ENCODE measurements around the gene UGT2B15.
"Not testable (repeated sequence)": the region's sequence is repeated elsewhere in the genome, so short reads cannot be mapped to it uniquely, and the experiment has no call there.

Gene UGT2B15

GRCh38 chr4:68691186-68691585 is 20.7 kb upstream of the UGT2B15 start:
- no peaks in the 10 kb centered on the region for H4K20me1 ChIP-seq
- H3K27ac ChIP-seq, result no peak overlapping the region
- no peak overlapping the region for H3K9ac ChIP-seq
- no peaks in the 10 kb centered on the region for H3K4me1 ChIP-seq
- H3K4me2 ChIP-seq, result no peak overlapping the region
- no peak overlapping the region for H3K4me3 ChIP-seq
- H3K9me3 ChIP-seq (replicated peaks in 1 of 11), result peaks cover 11 to 20% (median 14%) of the 10 kb centered on the region in 11 experiments; a peak in 21 of 22 replicates
- H3K36me3 ChIP-seq, result no peaks in the 10 kb centered on the region
- H3K27me3 ChIP-seq, result no peaks in the 10 kb centered on the region
- TF ChIP-seq Cebpa-rat (IDR thresholded peaks at IDR 0.05), result no peak

GRCh38 chr4:68683034-68683433 is 12.6 kb upstream of the UGT2B15 start:
- no peak overlapping the region for H3K4me2 ChIP-seq
- no peaks in the 10 kb centered on the region for H3K27me3 ChIP-seq
- H4K20me1 ChIP-seq, result no peaks in the 10 kb centered on the region
- no peak for TF ChIP-seq Cebpa-rat (IDR thresholded peaks at IDR 0.05)
- no peak overlapping the region for H3K27ac ChIP-seq
- no peaks in the 10 kb centered on the region for H3K4me1 ChIP-seq
- no peaks in the 10 kb centered on the region for H3K36me3 ChIP-seq
- no peak overlapping the region for H3K9ac ChIP-seq
- H3K4me3 ChIP-seq, result no peak overlapping the region
- H3K9me3 ChIP-seq (replicated peaks in 1 of 11), result peaks cover 0 to 5% (median 0%) of the 10 kb centered on the region in 11 experiments; a peak in 2 of 22 replicates

GRCh38 chr4:68681298-68681697 is 10.8 kb upstream of the UGT2B15 start:
- H3K4me2 ChIP-seq; H3K27me3 ChIP-seq; H3K36me3 ChIP-seq; H3K9ac ChIP-seq; H4K20me1 ChIP-seq; H3K9me3 ChIP-seq (replicated peaks in 1 of 11); H3K4me3 ChIP-seq; H3K27ac ChIP-seq; H3K4me1 ChIP-seq: not testable (repeated sequence)

GRCh38 chr4:68673143-68673542 is 2.7 kb upstream of the UGT2B15 start:
- Histone ChIP-seq H3K27me3 (no peaks in the 10 kb centered on the region), H3K27ac (no peak overlapping the region), H3K36me3 (no peaks in the 10 kb centered on the region), H3K4me1 (no peaks in the 10 kb centered on the region), H4K20me1 (no peaks in the 10 kb centered on the region), H3K9me3 (replicated peaks in 1 of 11) (peaks cover 0 to 10% (median 0%) of the 10 kb centered on the region in 11 experiments; a peak in 1 of 22 replicates), H3K4me3 (no peak overlapping the region), H3K9ac (no peak overlapping the region), H3K4me2 (no peak overlapping the region)
- no peak for TF ChIP-seq Cebpa-rat (IDR thresholded peaks at IDR 0.05)

- not testable (repeated sequence) for H3K4me1 ChIP-seq; H4K20me1 ChIP-seq; H3K9ac ChIP-seq; H3K27ac ChIP-seq; H3K9me3 ChIP-seq (replicated peaks in 1 of 11); H3K36me3 ChIP-seq; H3K27me3 ChIP-seq; H3K4me2 ChIP-seq; H3K4me3 ChIP-seq
Observed at GRCh38 chr4:68671217-68671616, 765 bp upstream of the UGT2B15 start.

- not testable (repeated sequence) for H3K9ac ChIP-seq; H3K27ac ChIP-seq; H3K27me3 ChIP-seq; H3K9me3 ChIP-seq (replicated peaks in 1 of 11); H3K4me1 ChIP-seq; H3K4me3 ChIP-seq; H3K36me3 ChIP-seq; H4K20me1 ChIP-seq; H3K4me2 ChIP-seq
Observed at GRCh38 chr4:68668537-68669163, 1.8 kb downstream of the UGT2B15 start.

- H3K27me3 ChIP-seq; H3K36me3 ChIP-seq; H3K4me3 ChIP-seq; H3K4me2 ChIP-seq; H3K9me3 ChIP-seq (replicated peaks in 1 of 11); H3K27ac ChIP-seq; H3K9ac ChIP-seq; H3K4me1 ChIP-seq; H4K20me1 ChIP-seq: not testable (repeated sequence)
Observed at GRCh38 chr4:68667551-68667950, 2.9 kb downstream of the UGT2B15 start.

GRCh38 chr4:68664721-68665120 is 5.7 kb downstream of the UGT2B15 start:
- H4K20me1 ChIP-seq; H3K4me2 ChIP-seq; H3K36me3 ChIP-seq; H3K4me1 ChIP-seq; H3K27ac ChIP-seq; H3K9ac ChIP-seq; H3K27me3 ChIP-seq; H3K4me3 ChIP-seq; H3K9me3 ChIP-seq (replicated peaks in 1 of 11): not testable (repeated sequence)

GRCh38 chr4:68662836-68663574 is 7.4 kb downstream of the UGT2B15 start:
- H3K27me3 ChIP-seq; H4K20me1 ChIP-seq; H3K36me3 ChIP-seq; H3K4me2 ChIP-seq; H3K9me3 ChIP-seq (replicated peaks in 1 of 11); H3K27ac ChIP-seq; H3K4me1 ChIP-seq; H3K4me3 ChIP-seq; H3K9ac ChIP-seq: not testable (repeated sequence)

- Histone ChIP-seq H3K9me3 (replicated peaks in 1 of 11) (no peaks in the 10 kb centered on the region), H3K36me3 (no peaks in the 10 kb centered on the region), H3K4me2 (no peak overlapping the region), H4K20me1 (no peaks in the 10 kb centered on the region), H3K4me1 (no peaks in the 10 kb centered on the region), H3K27me3 (no peaks in the 10 kb centered on the region), H3K27ac (no peak overlapping the region), H3K9ac (no peak overlapping the region), H3K4me3 (no peak overlapping the region)
- no peak for TF ChIP-seq Cebpa-rat (IDR thresholded peaks at IDR 0.05)
Observed at GRCh38 chr4:68658672-68659071, 11.8 kb downstream of the UGT2B15 start.

GRCh38 chr4:68657022-68657594 is 13.3 kb downstream of the UGT2B15 start:
- not testable (repeated sequence) for H3K9ac ChIP-seq, H3K4me1 ChIP-seq, H3K4me3 ChIP-seq

GRCh38 chr4:68656445-68656973 is 13.9 kb downstream of the UGT2B15 start:
- H4K20me1 ChIP-seq; H3K36me3 ChIP-seq; H3K4me1 ChIP-seq; H3K27me3 ChIP-seq; H3K4me3 ChIP-seq; H3K4me2 ChIP-seq; H3K9me3 ChIP-seq (replicated peaks in 1 of 11); H3K27ac ChIP-seq; H3K9ac ChIP-seq: not testable (repeated sequence)

More at GRCh38 chr4:68657022-68657594, 13.3 kb downstream of the UGT2B15 start:
- not testable (repeated sequence) for H3K9me3 ChIP-seq (replicated peaks in 1 of 11); H3K27ac ChIP-seq; H4K20me1 ChIP-seq; H3K4me2 ChIP-seq; H3K36me3 ChIP-seq; H3K27me3 ChIP-seq
